Transverse colon (tissue), 4 donors: ENCODE data around the gene PALLD.
"Not testable (repeated sequence)": the region's sequence is repeated elsewhere in the genome, so short reads cannot be mapped to it uniquely, and the experiment has no call there.

Source experiments
- CTCF ChIP-seq, 5 experiments: fragments of 200-600 bp in 3 of 5; fragments of 450-650 bp in 2 of 5; sonication (generic) in 3 of 5; IDR thresholded peaks; 1 replicate in 2 of 5; 2 replicates in 3 of 5; pipeline ENCODE4 v1.5.1; 2016 to 2017; ENCODE audit warnings: antibody characterized with exemption in 5 of 5, inconsistent platforms in 3 of 5, mild to moderate bottlenecking in 2 of 5, moderate library complexity in 1 of 5
- EP300 ChIP-seq: sonication (generic); formaldehyde crosslinking; IDR thresholded peaks from one replicate; pipeline ENCODE4 v1.6.1; 2017; ENCODE audit warnings: antibody characterized with exemption, low read depth
- POLR2A ChIP-seq: fragments of 450-650 bp; IDR thresholded peaks from one replicate; pipeline ENCODE4 v1.6.1; 2016; ENCODE audit warnings: antibody characterized with exemption, mild to moderate bottlenecking, moderate library complexity
- POLR2AphosphoS5 ChIP-seq, 3 donors: sonication (generic); formaldehyde crosslinking; IDR thresholded peaks; one replicate each; pipeline ENCODE4 v1.6.1; 2016; ENCODE audit warnings: antibody characterized with exemption in 3 of 3

- TF ChIP-seq CTCF (IDR thresholded peaks at IDR 0.05); EP300; POLR2AphosphoS5 (IDR thresholded peaks at IDR 0.05); POLR2A: not testable (repeated sequence)
Measured at GRCh38 chr4:168952821-168953246, 456.0 kb downstream of the PALLD start.
